Activated CD4-positive, alpha-beta T cell treated with anti-CD3 and anti-CD28 coated beads for 48 hours (primary cell): ENCODE measurements around the gene PRSS53.

Source experiments
- DNase-seq: peaks from one replicate; pipeline ENCODE4 v3.0.0-alpha.2; 2020

Gene PRSS53

GRCh38 chr16:31093132-31093703 lies 4.5 kb upstream of the PRSS53 start:
- DNase-seq = no peak

- DNase-seq = no peak
Measured at GRCh38 chr16:31092330-31092729, 3.6 kb upstream of the PRSS53 start.

GRCh38 chr16:31090540-31090939 lies 1.8 kb upstream of the PRSS53 start:
- DNase-seq = no peak

GRCh38 chr16:31089199-31089598 lies 456 bp upstream of the PRSS53 start:
- DNase-seq = no peak

- DNase-seq = no peak
Measured at GRCh38 chr16:31087971-31088370, 772 bp downstream of the PRSS53 start.

- no peak for DNase-seq
Measured at GRCh38 chr16:31087481-31087880, 1.3 kb downstream of the PRSS53 start.

- DNase-seq = no peak
Measured at GRCh38 chr16:31086629-31086906, 2.2 kb downstream of the PRSS53 start.

- DNase-seq = no peak
Measured at GRCh38 chr16:31085873-31086628, 2.7 kb downstream of the PRSS53 start.

- no peak for DNase-seq
Measured at GRCh38 chr16:31085411-31085810, 3.3 kb downstream of the PRSS53 start.

GRCh38 chr16:31084584-31085302 lies 4.0 kb downstream of the PRSS53 start:
- no peak for DNase-seq

GRCh38 chr16:31083981-31084380 lies 4.8 kb downstream of the PRSS53 start:
- DNase-seq = no peak

- no peak for DNase-seq
Measured at GRCh38 chr16:31083556-31083955, 5.2 kb downstream of the PRSS53 start.

GRCh38 chr16:31083081-31083480 lies 5.7 kb downstream of the PRSS53 start:
- DNase-seq = no peak

GRCh38 chr16:31082368-31083045 lies 6.2 kb downstream of the PRSS53 start:
- DNase-seq = no peak

- no peak for DNase-seq
Measured at GRCh38 chr16:31081428-31082351, 7.1 kb downstream of the PRSS53 start.

GRCh38 chr16:31080756-31081419 lies 7.9 kb downstream of the PRSS53 start:
- no peak for DNase-seq

GRCh38 chr16:31080035-31080629 lies 8.6 kb downstream of the PRSS53 start:
- no peak for DNase-seq

- no peak for DNase-seq
Measured at GRCh38 chr16:31079342-31079944, 9.3 kb downstream of the PRSS53 start.

GRCh38 chr16:31078597-31079341 lies 10.0 kb downstream of the PRSS53 start:
- DNase-seq = no peak

- DNase-seq = no peak
Measured at GRCh38 chr16:31077592-31078396, 10.9 kb downstream of the PRSS53 start.
